HG02973 (cell line): Measurements from ENCODE around the gene SPATS1.
A peak's percentile ranks its signal among the peaks of the same experiment; 100 is the strongest.
"Not testable (repeated sequence)": the region's sequence is repeated elsewhere in the genome, so short reads cannot be mapped to it uniquely, and the experiment has no call there.

ENCODE experiments used
- ATAC-seq: cut with Tn5 transposase; IDR thresholded peaks from one replicate; pipeline ENCODE4 v1.9.1; 2021; ENCODE audit warnings: moderate library complexity; ENCODE audit not compliant: unreplicated experiment

The SPATS1 gene

DNA sequence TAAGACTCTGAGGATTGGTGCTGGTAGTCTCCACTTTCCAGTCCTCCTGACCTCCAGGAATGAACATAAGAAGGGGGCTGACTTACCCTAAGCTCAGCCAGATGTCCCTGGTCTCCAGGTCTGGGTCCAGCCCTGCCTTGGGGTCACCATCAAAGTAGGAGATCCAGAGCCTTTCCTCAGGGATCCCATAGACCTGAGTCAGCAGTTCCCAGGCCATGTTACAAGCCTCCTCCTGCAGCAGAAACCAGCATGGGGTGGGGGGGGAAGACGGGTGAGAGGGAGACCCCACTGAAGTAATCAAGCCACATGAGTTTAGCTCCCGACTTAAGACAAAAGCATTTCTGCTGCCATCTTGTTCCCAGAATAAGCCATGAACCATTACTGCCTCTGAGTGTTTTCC is 31.1 kb upstream of the SPATS1 start:
- ATAC-seq: no peak

DNA sequence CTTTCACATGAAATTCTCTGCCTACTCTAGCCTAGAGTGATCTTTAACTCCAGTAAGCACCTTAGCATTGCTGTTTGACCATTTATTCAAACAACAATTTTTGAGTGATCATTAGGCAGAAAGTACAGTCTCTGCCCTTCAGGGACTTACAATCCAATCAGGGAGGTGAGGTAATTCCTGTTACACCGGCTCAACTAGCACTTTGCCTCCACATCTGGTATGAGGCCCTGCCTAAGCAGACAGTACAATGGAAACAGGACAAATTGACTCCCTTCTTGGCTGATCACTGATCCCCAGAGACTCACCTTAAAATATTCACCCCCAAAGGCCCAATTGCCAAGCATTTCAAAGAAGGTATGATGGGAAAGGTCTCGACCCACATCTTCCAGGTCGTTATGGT is 30.7 kb upstream of the SPATS1 start:
- no peak for ATAC-seq

DNA sequence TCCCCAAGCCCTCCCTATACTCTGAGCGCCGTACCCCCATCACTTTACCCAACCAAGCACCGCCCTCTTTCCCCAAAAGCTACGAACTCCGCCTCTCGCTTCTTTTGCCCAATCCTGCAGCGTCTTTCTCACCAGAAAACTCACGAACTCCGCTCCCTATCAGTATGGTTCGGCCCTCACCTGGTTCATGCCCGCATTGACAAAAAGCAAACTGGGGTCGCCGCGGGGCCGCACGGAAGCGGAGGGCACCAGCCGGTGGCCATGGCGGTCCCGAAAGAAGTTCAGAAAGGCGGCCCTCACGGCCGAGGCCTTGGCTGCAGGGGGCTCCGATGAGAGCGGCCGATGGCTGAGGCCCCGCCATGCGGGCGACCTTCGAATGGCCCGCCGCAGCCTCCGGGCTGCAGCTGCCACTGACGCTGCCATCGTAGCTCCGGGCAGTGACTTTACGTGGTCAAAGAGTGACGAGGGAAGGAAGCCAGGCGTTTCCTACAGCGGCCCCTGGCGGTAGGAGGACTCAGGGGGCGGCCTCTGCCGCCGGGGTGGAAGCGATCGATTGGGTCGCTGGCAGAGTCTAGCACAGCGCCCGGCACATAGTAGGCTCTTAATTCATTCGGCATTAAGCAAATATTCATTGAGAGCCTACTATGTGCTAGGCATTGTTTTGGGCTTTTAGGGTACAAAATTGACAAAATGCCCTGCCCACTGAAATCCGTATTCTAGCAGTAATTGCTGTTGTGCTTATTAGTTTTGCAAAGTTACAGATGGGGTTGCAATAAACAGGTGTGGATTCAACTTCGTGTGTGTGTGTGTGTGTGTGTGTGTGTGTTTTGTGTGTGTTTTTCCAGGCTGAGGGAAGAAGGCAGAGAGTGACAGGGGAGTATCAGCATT is 29.3 kb upstream of the SPATS1 start, which contains the start of gene AARS2:
TSS of gene AARS2 (minus strand) at position 447 of the 888 bp plus-strand sequence. CDS start at position 423, 24 bp downstream.
- peak; percentile 90 for ATAC-seq

DNA sequence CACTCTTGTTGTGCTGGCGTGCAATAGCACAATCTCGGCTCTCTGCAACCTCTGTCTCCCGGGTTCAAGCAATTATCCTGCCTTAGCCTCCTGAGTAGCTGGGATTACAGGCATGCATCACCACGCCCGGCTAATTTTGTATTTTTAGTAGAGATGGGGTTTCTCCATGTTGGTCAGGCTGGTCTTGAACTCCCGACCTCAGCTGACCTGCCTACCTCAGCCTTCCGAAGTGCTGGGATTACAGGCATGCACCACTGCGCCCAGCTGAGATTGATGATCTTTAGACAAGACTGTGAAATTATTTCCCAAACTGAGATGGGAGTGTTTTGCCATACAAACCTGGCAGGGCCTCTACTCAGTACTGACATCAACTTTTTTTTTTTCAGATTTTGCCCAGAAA is 27.8 kb upstream of the SPATS1 start:
- ATAC-seq: not testable (repeated sequence)

DNA sequence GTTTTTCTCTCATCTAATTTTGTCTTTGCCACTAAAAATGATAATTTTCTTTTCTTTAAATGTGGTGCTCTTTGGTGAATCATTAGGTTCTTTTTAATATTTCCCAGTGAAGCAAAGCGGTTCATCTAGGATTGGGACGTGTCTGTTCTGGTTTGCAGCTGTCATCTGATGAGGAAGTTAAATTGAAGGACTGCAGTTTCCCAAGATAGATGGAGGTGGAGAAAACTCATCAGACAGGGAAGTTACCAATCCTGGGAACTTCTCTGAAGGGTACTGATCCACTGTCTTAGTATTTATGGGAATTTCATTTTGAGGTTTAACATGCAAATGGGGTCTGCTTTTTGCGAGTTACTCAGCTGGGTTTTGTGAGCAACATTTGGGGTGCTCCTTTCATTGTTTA is 26.9 kb upstream of the SPATS1 start:
- no peak for ATAC-seq

DNA sequence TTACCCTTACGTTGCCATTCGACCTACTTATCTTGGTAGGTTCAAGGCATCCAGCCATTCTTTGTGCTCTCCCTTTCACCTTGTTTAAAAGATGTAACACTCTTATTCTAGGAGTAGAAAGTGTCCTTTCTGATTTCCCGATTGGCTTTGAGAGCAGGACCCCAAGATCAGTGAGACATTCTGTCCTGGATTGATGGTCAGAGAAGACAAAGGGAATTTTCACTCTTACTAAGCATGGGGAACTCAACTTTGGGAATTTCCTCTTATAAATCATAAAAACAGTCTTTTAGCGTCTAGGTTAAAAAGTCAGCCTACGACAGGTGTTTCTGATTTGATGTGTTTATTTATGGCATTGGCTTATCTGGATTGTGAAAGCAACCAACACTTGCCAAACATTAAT is 26.5 kb upstream of the SPATS1 start:
- no peak for ATAC-seq

DNA sequence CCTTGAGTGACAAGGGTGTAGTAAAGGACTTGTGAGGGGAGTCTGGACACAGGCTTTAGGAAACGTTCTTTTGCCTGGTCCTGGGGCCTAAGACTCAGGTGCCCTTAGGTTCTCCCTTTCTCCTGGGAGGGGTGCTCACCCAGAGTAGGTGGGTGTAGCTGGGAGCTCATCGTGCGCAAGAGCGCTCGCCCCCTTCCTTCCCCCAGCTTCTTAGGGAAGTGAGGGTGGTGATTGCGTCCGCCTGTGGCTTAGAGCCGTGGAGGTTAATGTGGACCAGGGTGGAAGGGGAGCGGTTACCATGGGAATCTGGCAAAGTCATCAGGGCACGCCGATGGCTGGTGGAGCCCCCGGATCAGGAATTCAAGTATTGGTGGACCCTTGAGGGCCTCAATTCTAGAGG is 26.0 kb upstream of the SPATS1 start:
- no peak for ATAC-seq

DNA sequence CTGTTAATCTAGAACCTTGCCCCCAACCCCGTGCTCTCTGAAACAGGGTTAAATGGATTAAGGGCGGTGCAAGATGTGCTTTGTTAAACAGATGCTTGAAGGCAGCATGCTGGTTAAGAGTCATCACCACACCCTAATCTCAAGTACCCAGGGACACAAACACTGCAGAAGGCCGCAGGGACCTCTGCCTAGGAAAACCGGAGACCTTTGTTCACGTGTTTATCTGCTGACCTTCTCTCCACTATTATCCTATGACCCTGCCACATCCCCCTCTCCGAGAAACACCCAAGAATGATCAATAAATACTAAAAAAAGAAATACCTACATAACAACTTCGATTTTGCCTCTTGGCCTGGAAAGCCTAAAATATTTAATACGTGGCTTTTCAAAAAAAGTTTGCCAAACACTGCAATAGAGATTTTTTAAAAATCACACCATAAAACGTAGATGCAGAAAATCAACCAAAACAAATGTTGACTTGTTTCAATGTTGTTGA is 25.3 kb upstream of the SPATS1 start:
- ATAC-seq: not testable (repeated sequence)

DNA sequence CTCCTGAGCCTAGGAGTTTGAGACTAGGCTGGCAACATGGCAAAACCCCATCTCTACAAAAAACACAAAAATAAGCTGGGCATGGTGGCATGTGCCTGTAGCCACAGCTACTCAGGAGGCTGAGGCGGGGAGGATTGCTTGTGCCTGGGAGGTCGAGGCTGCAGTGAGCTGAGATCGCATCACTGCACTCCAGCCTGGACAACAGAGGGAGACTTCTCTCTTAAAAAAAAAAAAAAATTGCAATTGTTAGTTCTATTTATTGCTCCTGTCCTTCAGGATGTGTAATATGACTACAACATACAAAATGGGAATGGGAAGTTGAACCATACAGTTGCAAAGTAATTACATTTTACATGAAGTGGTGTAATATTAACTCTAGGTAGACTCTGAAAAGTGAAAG is 21.2 kb upstream of the SPATS1 start:
- no peak for ATAC-seq

DNA sequence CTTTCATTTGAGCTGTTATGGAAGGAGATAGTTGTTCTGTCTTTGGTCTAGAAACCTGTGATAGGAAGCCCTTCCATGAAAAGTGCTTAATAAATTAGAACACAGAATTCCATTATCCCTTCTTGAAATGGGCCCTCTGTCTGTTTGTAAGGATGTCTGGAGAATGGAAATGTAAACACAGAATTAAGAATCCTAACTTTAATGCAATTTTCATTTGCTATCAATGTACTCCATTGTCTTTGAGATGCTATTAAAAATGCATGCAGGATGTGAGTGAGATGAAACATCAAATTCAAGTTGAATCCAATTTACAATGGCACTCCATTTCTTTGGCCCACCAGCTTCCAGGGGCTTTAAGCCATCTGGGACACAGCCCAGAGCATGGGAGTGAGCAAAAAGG is 15.4 kb upstream of the SPATS1 start:
- no peak for ATAC-seq

DNA sequence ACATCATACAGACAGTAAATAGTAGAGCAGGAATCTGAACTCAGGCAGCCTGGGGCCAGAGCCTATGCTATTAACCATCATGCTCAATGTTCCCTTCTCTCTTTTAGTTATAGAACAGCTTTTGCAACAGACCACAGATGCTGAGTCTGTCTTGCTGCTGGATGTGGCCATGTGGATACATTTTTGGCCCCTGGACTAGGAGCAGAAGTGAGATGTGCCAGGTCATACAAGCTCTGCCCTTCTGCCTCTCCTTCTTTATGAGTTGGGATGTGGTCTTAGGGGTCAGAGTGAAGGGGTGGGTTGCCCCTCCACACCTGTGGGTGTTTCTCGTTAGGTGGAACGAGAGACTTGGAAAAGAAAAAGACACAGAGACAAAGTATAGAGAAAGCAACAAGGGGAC is 14.7 kb upstream of the SPATS1 start:
- no peak for ATAC-seq

DNA sequence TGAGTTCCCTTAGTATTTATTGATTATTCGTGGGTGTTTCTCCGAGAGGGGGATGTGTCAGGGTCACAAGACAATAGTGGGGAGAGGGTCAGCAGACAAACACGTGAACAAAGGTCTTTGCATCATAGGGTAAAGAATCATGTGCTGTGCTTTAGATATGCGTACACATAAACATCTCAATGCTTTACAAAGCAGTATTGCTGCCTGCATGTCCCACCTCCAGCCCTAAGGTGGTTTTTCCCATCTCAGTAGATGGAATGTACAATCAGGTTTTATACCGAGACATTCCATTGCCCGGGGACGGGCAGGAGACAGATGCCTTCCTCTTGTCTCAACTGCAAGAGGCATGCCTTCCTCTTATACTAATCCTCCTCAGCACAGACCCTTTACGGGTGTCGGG is 14.2 kb upstream of the SPATS1 start:
- not testable (repeated sequence) for ATAC-seq

DNA sequence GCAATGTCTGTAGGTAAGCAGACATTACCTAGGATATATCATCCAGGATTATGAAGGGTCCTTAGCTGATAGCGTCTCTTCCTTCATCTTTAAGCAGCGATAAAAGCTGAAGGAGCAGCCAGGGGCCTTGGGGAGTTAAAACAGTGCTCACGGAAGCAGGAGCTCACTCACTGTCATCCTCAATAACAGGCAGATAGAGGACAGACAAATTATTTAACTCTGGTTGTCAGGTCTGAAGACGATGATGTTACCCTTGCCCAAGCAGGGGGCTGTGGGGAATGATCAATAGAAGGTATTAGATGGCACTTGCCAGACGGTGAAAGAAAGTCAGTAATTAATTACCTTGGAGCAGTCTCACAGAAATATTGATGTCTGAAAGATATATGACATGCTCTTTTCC is 12.6 kb upstream of the SPATS1 start:
- no peak for ATAC-seq

DNA sequence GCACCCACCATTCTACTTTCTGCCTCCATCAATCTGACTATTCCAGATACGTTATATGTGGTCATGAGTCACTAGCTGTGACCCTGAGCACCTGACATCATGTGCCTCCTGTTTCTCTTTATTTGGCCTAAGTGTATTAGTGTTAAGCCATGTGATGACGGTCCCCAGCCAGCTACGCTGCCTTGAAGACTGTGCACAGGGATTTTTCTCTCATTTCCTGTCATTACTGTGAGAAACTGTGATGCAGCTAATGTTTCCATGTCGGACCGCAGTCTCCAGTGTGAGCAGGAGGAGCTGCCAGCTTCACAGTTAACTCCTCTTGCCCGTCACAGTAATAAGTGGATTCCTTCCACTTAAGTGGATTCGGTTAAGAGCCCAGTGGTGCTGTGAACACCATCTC is 9.9 kb upstream of the SPATS1 start:
- ATAC-seq: no peak

DNA sequence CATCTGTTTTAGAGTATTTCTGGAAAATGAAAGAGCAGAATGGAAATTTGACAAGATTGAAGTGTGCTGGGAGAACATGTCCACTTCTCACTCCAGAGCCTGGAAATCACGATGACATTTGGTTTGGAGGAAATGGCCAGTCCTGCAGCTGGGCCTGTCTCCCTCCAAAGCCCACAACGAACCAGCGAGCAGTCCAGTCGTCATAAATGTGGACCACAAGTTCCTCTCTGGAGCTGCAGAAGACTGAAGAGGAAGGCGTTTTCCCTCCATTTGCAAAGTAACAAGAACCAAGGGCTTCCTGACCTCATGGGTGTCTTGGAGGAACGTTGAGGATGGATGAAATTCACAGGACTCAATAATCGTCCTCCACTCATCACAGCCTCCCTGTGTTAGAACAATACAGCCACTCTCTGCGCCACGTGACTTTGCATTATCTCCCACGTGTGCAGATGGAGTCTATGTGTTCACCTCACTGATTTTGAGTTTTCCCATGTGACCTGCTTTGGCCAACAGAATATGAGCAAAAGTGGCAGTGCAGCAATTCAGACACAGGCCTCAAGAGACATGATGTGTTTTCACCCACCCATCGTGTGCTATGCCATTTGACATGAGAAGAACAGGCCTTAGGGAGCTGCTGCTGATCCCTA is 9.1 kb upstream of the SPATS1 start:
- ATAC-seq: no peak

DNA sequence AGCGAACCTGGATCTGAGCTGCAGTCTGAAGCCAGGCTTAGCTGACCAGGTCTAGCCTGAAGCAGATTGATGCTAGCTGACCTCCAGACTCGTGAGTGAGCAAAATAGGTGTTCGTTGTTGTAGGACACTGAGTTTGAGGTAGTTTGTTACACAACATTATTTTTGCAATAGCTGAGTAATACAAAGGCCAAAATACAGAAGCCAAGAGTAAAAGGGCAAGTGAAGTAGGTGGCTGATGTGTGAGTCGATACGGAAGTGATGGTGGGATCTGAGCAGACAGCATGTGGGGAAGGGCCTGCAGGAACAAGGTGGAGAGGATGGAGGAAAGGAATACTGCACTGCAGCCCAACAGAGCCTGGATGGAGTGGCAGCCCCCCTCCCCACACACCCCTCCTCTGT is 8.5 kb upstream of the SPATS1 start:
- no peak for ATAC-seq

DNA sequence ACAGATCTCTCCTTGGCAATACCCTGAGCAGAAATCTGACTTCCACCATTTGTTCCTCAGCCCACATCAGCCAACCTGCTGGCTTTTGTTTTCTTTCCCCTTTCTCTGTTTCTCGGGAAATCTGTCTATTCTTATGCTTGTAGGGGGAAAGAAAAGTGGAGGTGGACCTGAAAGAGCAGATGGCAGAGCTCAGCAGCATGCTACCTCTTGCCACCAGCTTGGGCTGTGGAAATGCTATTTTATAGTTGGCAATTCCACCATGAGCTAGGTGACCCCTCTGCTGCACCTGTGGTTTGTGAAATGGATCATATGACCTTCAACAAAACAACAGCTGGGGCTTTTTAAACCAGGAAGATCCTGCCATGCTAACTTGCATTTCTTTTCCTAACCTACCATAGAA is 6.8 kb upstream of the SPATS1 start:
- no peak for ATAC-seq

DNA sequence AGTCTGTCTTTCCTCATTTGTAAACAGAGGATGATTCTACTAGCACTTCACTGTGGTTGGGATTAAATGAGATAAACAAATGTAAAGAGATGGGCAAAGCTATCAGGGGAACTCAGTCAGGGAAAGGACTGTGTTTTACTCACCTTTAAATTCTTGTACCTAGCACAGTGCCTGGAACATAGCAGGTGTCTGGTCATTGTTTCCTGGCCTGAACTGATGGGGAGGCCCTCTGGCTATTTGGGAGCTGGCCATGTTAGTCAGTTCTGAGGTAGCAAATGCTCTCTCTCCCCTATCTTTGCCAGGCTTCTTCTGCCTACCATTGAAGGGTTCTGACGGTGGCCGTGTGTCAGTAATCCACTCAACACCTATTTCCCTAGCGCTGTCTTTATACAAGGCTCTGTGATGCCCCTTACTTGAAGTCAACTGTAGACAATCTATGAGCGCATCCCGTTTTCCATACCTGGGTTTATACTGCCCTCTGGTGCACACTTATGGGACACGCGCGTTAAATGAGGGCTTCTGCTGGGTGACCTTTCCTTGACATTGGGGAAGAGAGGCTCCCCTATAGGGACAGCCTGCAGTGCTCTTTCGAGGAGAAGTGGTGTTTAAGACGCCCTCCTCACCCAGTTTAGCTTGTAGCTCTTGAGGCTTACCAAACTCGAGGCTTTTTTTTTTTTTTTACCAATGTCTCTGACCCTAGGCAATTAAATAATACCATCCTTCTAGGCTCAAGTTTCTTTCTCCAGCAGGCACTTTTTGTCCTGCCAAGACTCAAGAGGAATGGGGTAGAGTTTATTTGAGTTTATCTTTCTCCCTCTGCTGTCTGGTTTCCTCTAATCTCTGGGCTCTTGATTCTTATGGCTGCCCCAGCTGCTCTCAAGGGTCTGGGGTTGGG is 4.0 kb upstream of the SPATS1 start:
- peak; percentile 75 for ATAC-seq

DNA sequence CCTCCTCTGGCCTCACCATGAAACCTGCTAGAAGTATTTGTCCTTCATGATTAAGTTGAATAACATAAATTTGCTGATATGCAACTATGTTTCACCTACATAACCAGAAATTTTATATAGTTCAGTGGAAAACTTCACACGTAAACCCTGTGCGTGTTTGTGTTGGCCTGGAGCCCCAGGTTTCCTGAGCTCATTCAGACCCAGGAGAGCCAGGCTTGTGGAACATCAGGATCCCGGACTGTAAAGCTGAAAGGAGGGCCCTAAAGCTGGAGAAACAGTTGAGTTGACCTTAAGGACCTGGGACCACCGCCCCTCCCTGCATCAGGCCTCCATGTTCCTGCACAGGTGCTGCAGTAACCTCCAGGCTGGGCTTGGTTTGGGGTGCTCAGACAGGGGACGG is 3.1 kb upstream of the SPATS1 start:
- ATAC-seq: no peak

DNA sequence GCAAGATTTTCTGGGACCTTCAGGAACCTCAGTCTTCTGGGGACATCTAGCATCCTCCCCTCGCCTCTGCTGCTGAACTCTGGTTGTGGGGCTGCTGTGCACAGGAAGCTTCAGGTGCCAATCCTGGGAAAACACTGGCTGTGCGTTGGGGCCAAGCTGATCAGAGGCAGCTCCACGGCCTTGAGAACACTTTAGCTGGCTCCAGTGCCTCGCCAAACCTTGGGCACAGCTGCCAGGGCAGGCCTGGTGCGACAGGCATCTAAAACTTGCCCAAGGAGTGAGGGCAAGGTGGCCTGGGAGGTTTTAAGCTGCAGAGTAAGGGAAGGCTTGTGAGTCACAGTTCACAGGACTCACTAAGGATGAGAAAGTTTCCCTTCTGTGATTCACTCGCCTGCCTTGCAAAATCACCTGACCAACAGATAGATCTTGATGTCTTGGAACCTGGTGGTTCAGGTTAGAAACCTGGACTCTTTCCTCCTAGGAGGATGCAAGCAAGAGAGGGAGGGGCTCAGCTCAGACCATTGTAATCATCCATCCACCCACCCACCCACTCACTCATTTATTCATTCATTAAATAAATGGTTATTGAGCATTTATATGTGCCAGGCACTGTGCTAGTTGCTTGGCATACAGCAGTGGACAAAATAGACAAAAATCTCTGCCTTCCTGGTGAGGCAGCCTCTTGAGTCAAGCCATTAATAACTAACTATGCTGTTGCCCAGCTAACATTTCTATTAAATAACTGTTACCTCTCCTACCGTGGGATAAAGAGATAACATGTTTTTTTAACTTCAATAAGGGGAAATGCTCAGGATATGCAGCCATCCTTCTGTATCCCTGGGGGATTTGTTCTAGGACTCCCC is 2.5 kb upstream of the SPATS1 start:
- ATAC-seq: no peak
